ENCODE data around the gene KRT37.

DNA sequence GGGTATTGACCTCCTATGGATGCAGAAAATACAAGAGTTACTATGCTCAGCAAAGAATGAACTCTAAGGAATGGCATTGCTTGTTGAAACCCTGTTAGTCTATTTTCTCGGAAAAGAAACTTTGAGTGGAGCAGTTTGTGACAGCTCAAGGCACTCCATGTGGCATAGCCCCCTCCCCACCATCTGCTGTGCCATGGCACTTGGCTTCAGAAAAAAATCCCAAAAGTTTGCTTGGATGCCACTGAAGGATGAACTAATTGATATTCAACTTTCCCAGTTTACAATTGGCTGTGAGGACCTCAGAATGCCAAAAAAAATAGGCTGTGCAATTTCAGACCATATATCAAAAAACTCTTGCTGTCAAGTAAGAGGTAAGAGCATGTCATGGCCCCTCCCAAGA lies 28.8 kb downstream of the KRT37 start:
- TF ChIP-seq, protein P1, sequence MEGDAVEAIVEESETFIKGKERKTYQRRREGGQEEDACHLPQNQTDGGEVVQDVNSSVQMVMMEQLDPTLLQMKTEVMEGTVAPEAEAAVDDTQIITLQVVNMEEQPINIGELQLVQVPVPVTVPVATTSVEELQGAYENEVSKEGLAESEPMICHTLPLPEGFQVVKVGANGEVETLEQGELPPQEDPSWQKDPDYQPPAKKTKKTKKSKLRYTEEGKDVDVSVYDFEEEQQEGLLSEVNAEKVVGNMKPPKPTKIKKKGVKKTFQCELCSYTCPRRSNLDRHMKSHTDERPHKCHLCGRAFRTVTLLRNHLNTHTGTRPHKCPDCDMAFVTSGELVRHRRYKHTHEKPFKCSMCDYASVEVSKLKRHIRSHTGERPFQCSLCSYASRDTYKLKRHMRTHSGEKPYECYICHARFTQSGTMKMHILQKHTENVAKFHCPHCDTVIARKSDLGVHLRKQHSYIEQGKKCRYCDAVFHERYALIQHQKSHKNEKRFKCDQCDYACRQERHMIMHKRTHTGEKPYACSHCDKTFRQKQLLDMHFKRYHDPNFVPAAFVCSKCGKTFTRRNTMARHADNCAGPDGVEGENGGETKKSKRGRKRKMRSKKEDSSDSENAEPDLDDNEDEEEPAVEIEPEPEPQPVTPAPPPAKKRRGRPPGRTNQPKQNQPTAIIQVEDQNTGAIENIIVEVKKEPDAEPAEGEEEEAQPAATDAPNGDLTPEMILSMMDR (IDR thresholded peaks at IDR 0.05; ENCODE audit: low read length) = no peak
- TF ChIP-seq EZH2 (IDR thresholded peaks at IDR 0.05; ENCODE audit: borderline replicate concordance, low read length) = no peak
